Endometrial microvascular endothelial cells (primary cell): ENCODE data around the gene CCDC97. TPM values are rescaled to one million over a fixed set of nuclear protein-coding genes. Genes with fewer than 3 reads are reported as not detected.
"Not testable (repeated sequence)": the region's sequence is repeated elsewhere in the genome, so short reads cannot be mapped to it uniquely, and the experiment has no call there.

Experiments used
- in situ Hi-C: cut with HindIII; loops from 2 replicates; pipeline ENCODE4 v1.10.0; 2017; ENCODE audit warnings: low sequenced_read_pairs, low pct_unique_long_range_greater_than_20kb; ENCODE audit errors: inconsistent ontology term
- total RNA-seq: library from RNA; depleted of rRNA; stranded (reverse); fragments of >200 nt; gene quantifications from one replicate; pipeline ENCODE4 v1.2.3, GENCODE V29; 2015; ENCODE audit errors: inconsistent ontology term

CCDC97 gene
- total RNA-seq, 1 donor from 2014 or later: 14.3 TPM

- in situ Hi-C loops: no loop called here
Measured at GRCh38 chr19:41355035-41355434, 45.1 kb downstream of the CCDC97 start.

DNA sequence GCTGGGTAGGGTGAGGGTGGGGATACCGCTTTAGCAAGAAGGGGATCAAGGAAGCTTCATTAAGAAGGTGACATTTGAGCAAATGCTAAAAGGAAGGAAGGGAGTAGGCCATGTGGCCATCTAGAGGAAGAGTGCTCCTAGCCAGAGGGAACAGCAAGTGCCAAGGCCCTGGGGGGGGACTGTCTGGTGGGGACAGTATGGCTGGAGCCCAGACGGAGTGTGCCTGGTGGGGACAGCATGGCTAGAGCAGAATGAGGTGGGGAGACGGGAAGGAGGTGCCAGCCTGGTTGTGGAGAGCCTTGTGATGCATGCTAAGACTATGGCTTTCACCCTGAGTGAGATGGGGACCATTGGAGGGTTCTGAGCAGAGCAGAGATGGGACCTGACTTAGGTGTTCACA lies 45.8 kb downstream of the CCDC97 start:
- in situ Hi-C loops: no loop called here

- in situ Hi-C loops: no loop called here
Measured at GRCh38 chr19:41356984-41357739, 47.2 kb downstream of the CCDC97 start.

- in situ Hi-C loops: no loop called here
Measured at GRCh38 chr19:41357746-41358145, 47.8 kb downstream of the CCDC97 start.

GRCh38 chr19:41359741-41360140 lies 49.8 kb downstream of the CCDC97 start:
- in situ Hi-C loops: no loop called here

GRCh38 chr19:41362143-41362847 lies 52.3 kb downstream of the CCDC97 start:
- in situ Hi-C loops: no loop called here

GRCh38 chr19:41363371-41363752 lies 53.4 kb downstream of the CCDC97 start:
- in situ Hi-C loops: no loop called here

DNA sequence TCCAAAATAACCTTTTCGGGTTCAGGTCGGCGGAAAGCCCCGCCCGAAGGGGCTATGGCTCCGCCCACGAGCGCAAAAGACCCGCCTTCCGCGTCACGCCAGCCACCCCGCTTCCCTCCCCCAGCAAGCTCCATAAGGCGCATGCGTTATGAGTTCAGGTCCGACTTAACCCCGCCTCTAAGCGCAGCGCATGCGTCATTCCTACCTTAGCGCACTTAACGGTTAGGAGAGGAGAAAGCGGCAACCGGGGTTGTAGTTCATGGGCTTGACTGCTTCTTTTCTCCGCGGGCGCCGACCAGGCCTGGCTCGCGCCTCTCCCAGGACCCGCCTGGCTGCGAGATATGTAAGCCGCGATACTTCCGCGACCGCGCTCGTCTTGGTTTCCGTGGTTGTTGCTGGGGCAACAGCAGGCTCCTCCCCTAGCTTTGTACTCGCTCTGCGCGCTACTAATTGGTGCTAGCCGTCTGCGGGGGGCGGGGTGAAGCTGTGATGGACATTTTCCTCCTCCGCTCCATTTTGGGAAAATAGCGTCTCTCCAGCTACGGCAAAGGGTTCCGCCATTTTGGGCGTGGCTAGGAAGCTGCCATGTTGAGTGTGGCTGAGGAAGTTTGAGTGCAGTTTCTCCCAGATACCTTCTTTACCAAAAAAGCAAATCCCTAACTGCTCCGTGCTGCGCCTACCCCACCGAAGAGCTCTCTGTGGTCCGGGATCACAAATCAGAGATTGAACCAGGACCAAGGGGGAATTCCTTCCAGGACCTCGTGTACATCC lies 54.0 kb downstream of the CCDC97 start, which contains the start of gene B9D2:
Gene B9D2 (minus strand): TSS at position 397 of the 771 bp plus-strand sequence. CDS start 630 bp downstream, outside the sequence.
- in situ Hi-C loops: no loop called here

- in situ Hi-C loops: no loop called here
Measured at GRCh38 chr19:41364524-41365391, 54.8 kb downstream of the CCDC97 start.

DNA sequence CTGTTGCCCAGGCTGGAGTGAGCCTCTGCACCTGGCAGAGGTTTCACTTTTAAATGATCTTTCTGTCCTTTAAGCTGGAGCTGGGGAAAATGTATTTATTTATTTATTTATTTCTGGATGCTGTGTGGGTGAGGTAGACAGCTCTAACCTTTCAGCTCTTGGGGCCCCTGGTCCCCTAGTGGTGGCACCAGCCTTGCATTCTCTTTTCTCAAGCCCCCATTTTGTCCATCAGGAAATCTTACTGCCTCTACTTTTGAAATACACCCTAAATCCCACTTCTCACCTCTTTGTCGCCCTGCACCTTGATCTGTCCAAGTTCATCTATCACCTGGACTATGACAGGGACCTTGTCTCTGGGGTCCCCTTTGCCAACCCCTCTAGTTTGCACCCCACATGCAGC lies 56.1 kb downstream of the CCDC97 start:
- in situ Hi-C loops: no loop called here

- in situ Hi-C loops: no loop called here
Measured at GRCh38 chr19:41367848-41368301, 57.9 kb downstream of the CCDC97 start.

- in situ Hi-C loops: no loop called here
Measured at GRCh38 chr19:41369769-41370168, 59.8 kb downstream of the CCDC97 start.

DNA sequence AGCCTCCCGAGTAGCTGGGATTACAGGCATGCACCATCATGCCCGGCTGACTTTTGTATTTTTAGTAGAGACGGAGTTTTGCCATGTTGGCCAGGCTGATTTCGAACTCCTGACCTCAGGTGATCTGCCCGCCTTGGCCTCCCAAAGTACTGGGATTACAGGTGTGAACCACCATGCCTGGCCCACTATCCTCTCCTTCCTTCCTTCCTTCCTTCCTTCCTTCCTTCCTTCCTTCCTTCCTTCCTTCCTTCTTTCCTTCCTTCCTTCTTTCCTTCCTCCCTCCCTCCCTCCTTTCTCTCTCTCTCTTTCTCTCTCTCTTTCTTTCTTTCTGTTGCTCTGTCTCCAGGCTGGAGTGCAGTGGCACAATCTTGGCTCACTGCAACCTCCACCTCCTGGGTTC lies 61.1 kb downstream of the CCDC97 start:
- in situ Hi-C loops: not testable (repeated sequence)

DNA sequence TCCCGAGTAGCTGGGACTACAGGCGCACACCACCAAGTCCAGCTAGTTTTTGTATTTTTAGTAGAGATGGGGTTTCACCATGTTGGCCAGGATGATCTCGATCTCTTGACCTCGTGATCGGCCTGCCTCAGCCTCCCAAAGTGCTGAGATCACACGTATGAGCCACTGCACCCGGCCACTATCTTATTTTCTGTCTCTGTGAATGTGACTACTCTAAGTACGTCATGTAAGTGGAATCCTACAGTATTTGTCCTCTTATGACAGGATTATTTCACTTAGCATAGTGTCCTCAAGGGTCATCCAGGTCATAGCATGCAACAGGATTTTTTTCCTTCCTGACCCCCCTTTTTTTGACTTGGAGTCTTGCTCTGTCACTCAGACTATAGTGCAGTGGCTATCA lies 61.6 kb downstream of the CCDC97 start:
- in situ Hi-C loops: no loop called here

DNA sequence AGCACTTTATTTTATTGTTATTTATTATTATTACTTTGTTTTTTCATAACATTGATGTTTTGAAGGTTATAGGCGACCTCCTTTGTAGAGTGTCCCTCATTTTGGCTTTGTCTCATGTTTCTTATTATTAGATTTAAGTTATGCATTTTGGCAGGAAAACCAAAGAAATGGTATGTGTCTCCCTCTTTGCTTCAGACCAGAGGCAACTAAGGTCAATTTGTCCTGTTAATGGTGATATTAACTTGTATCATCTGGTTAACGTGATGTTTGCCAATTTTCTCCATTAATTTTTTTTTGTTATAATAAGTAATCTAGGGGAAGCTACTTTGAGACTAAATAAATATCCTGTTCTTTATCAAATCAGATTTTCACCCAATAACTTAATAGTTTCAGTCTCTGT lies 62.5 kb downstream of the CCDC97 start:
- in situ Hi-C loops: no loop called here

- in situ Hi-C loops: no loop called here
Measured at GRCh38 chr19:41373993-41374392, 64.0 kb downstream of the CCDC97 start.
